Keratinocyte (primary cell): ENCODE measurements around the gene TLR6. TPM values are rescaled to one million over a fixed set of nuclear protein-coding genes. Genes with fewer than 3 reads are reported as not detected.

Experiments used
- DNase-seq: peaks from one replicate; pipeline ENCODE4 v3.0.0-alpha.2; 2011; ENCODE audit warnings: low read depth, missing footprints, low spot score
- FAIRE-seq: peaks from 2 replicates; lab custom pipeline; 2011; peaks lifted over from hg19 to GRCh38; lab: Jason Lieb, UNC
- H2AFZ ChIP-seq: 2 replicates; pipeline ENCODE4 v1.6.0; 2012; ENCODE audit warnings: low read length, control low read depth, inconsistent platforms; ENCODE audit not compliant: control insufficient read depth
- H3K27ac ChIP-seq: 2 replicates; pipeline ENCODE4 v1.5.1; 2011; ENCODE audit warnings: low read length; ENCODE audit not compliant: control insufficient read depth, insufficient read depth
- H3K27me3 ChIP-seq: 3 replicates; pipeline ENCODE4 v1.6.0; 2011; ENCODE audit warnings: low read length; ENCODE audit not compliant: control insufficient read depth, insufficient read depth; ENCODE audit errors: extremely low read depth
- H3K36me3 ChIP-seq, 2 experiments: 2 replicates in 1 of 2; 3 replicates in 1 of 2; pipeline ENCODE4 v1.5.1; 2011; ENCODE audit warnings: low read length in 2 of 2, mild to moderate bottlenecking in 1 of 2; ENCODE audit not compliant: control insufficient read depth in 2 of 2, insufficient read depth in 2 of 2; ENCODE audit errors: extremely low read depth in 1 of 2
- H3K4me1 ChIP-seq: 3 replicates; pipeline ENCODE4 v1.5.1; 2011; ENCODE audit warnings: low read length; ENCODE audit not compliant: control insufficient read depth, insufficient read depth; ENCODE audit errors: extremely low read depth
- H3K4me2 ChIP-seq: 3 replicates; pipeline ENCODE4 v1.6.0; 2011; ENCODE audit warnings: low read depth, low read length; ENCODE audit not compliant: control insufficient read depth, insufficient read depth; ENCODE audit errors: extremely low read depth
- H3K4me3 ChIP-seq, 3 experiments: fragments of 200-600 bp in 1 of 3; sonication (generic) in 1 of 3; 2 replicates in 2 of 3; 3 replicates in 1 of 3; pipeline ENCODE4 v1.5.1; 2011 to 2016; ENCODE audit warnings: low read length in 3 of 3, mild to moderate bottlenecking in 3 of 3, control low read depth in 2 of 3, inconsistent platforms in 1 of 3, low read depth in 1 of 3, mixed read lengths in 1 of 3, mixed run types in 1 of 3, moderate library complexity in 1 of 3; ENCODE audit not compliant: control insufficient read depth in 2 of 3, insufficient read depth in 2 of 3; ENCODE audit errors: extremely low read depth in 1 of 3
- H3K79me2 ChIP-seq: 2 replicates; pipeline ENCODE4 v1.6.0; 2012; ENCODE audit warnings: low read length; ENCODE audit not compliant: control insufficient read depth, insufficient read depth
- H3K9ac ChIP-seq: 3 replicates; pipeline ENCODE4 v1.6.0; 2011; ENCODE audit warnings: low read length; ENCODE audit not compliant: control insufficient read depth, insufficient read depth; ENCODE audit errors: extremely low read depth
- H3K9me1 ChIP-seq: 3 replicates; pipeline ENCODE4 v1.6.0; 2011; ENCODE audit warnings: low read length; ENCODE audit not compliant: control insufficient read depth, insufficient read depth; ENCODE audit errors: extremely low read depth
- H3K9me3 ChIP-seq: 2 replicates; pipeline ENCODE4 v1.5.1; 2012; ENCODE audit warnings: low read depth, low read length; ENCODE audit not compliant: control insufficient read depth
- H4K20me1 ChIP-seq: 3 replicates; pipeline ENCODE4 v1.6.0; 2011; ENCODE audit warnings: low read length; ENCODE audit not compliant: control insufficient read depth, insufficient read depth; ENCODE audit errors: extremely low read depth
- EZH2 ChIP-seq: IDR thresholded peaks from one replicate; pipeline ENCODE4 v1.6.1; 2012; ENCODE audit warnings: inconsistent platforms, mild to moderate bottlenecking, low read length, moderate library complexity
- dilution Hi-C: fragments of 300-500 bp; cut with MboI; formaldehyde crosslinking; loops from one replicate; pipeline ENCODE4 v1.7.0; 2020; ENCODE audit warnings: low sequenced_read_pairs; ENCODE audit not compliant: extremely low pct_ligation_motif_present
- polyA plus RNA-seq, 5 experiments: library from polyadenylated mRNA; depleted of rRNA in 3 of 5; stranded (reverse) in 3 of 5; stranded (forward) in 1 of 5; unstranded in 1 of 5; fragments of >200 nt; gene quantifications; 1 replicate in 1 of 5; 2 replicates in 3 of 5; 3 replicates in 1 of 5; pipeline versions ENCODE4 v1.2.1 to v1.2.3, GENCODE V29; 2011 to 2012; ENCODE audit warnings: missing spikeins in 2 of 5, low read depth in 1 of 5, low replicate concordance in 1 of 5
- TF ChIP-seq, protein P1 (sequence below), 3 experiments: IDR thresholded peaks in 1 of 3; conservative IDR thresholded peaks in 1 of 3; optimal IDR thresholded peaks in 1 of 3; 2 replicates in 2 of 3; 3 replicates in 1 of 3; pipeline versions ENCODE3 to v1.5.1; 2011; ENCODE audit warnings: low read length in 3 of 3, mild to moderate bottlenecking in 3 of 3, moderate library complexity in 2 of 3, control low read depth in 1 of 3, inconsistent platforms in 1 of 3; ENCODE audit not compliant: insufficient read depth in 2 of 3; ENCODE audit errors: extremely low read depth in 1 of 3

TLR6 gene
- polyA plus RNA-seq, 1 donor (not counting 4 experiments of a cell fraction or from before 2014, with no cell fraction given) = 1.3 TPM

DNA sequence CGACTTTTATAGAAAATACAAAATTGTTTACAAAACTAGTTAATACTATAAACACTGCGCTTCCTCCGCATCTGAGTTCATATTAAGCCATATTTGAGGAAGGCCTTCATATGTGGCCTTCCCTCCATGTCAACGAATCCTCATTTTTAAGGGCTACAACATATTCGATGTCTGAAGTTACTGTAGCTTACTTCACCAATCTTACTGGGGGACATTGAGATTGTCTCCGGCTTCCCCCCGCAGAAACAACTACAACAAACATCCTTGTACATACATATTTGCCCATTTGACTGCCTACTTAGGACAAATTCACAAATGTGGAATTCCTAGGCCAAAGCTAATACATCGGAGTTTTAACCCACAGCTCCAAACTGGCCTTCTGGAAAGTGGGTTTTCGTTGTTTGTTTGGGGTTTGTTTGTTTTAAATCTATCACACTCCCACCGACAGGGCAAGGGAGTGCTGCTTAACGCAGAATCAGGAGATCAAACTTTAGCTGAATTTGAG lies 10.4 kb upstream of the TLR6 start:
- H2AFZ ChIP-seq = peak overlapping the region; percentile 90
- H3K36me3 ChIP-seq = peaks cover 2 to 11% of the 10 kb centered on the region in 2 experiments
- no peaks in the 10 kb centered on the region for H4K20me1 ChIP-seq
- TF ChIP-seq, protein P1, sequence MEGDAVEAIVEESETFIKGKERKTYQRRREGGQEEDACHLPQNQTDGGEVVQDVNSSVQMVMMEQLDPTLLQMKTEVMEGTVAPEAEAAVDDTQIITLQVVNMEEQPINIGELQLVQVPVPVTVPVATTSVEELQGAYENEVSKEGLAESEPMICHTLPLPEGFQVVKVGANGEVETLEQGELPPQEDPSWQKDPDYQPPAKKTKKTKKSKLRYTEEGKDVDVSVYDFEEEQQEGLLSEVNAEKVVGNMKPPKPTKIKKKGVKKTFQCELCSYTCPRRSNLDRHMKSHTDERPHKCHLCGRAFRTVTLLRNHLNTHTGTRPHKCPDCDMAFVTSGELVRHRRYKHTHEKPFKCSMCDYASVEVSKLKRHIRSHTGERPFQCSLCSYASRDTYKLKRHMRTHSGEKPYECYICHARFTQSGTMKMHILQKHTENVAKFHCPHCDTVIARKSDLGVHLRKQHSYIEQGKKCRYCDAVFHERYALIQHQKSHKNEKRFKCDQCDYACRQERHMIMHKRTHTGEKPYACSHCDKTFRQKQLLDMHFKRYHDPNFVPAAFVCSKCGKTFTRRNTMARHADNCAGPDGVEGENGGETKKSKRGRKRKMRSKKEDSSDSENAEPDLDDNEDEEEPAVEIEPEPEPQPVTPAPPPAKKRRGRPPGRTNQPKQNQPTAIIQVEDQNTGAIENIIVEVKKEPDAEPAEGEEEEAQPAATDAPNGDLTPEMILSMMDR (optimal IDR thresholded peaks at IDR 0.05 in 1 of 3, IDR thresholded peaks at IDR 0.05 in 1 of 3, conservative IDR thresholded peaks at IDR 0.05 in 1 of 3; ENCODE audit: extremely low read depth in 1 of 3, insufficient read depth in 2 of 3, low read length in 3 of 3) = no peak
- no peak for TF ChIP-seq EZH2
- FAIRE-seq (peak; percentile 44), DNase-seq (no peak)
- H3K9ac ChIP-seq = peak overlapping the region; percentile 91
- peak overlapping the region; percentile 68 for H3K27ac ChIP-seq
- H3K79me2 ChIP-seq = peaks cover 7% of the 10 kb centered on the region
- no peaks in the 10 kb centered on the region for H3K9me1 ChIP-seq
- H3K9me3 ChIP-seq = no peaks in the 10 kb centered on the region
- peak overlapping the region; percentile 88 for H3K4me2 ChIP-seq
- no peaks in the 10 kb centered on the region for H3K27me3 ChIP-seq
- peaks cover 12% of the 10 kb centered on the region for H3K4me1 ChIP-seq
- dilution Hi-C loops = no loop called here
- peak overlapping the region; percentile 58 to 75 (median 75) for H3K4me3 ChIP-seq

DNA sequence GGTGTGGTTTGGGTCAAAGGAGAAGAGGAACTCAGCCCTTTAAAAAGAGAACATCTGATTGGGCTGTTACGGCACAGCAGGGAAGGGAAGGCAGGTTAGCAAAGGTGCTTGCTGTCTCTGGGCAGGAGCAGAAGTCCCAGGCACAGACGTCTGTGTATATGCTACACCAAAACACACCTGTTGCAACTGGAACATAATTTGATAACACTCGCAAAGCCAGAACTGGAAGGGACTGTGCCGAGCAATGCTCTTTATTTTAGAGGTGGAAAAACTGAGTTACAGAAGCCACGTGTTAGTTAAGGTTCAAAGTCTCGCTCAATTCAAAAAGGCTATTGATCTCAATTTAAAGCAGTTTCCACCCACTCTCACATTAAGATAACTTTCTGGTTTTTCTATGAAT lies 8.8 kb upstream of the TLR6 start:
- peak overlapping the region; percentile 54 for H2AFZ ChIP-seq
- H3K27me3 ChIP-seq = no peaks in the 10 kb centered on the region
- H3K79me2 ChIP-seq = peaks cover 7% of the 10 kb centered on the region
- no peak for FAIRE-seq
- H3K4me1 ChIP-seq = peaks cover 12% of the 10 kb centered on the region
- no peak for DNase-seq
- TF ChIP-seq EZH2 = no peak
- TF ChIP-seq, protein P1 (optimal IDR thresholded peaks at IDR 0.05 in 1 of 3, IDR thresholded peaks at IDR 0.05 in 1 of 3, conservative IDR thresholded peaks at IDR 0.05 in 1 of 3; ENCODE audit: extremely low read depth in 1 of 3, insufficient read depth in 2 of 3, low read length in 3 of 3) = no peak
- H3K9me3 ChIP-seq = no peaks in the 10 kb centered on the region
- no peaks in the 10 kb centered on the region for H3K9me1 ChIP-seq
- no peak overlapping the region for H3K9ac ChIP-seq
- H3K27ac ChIP-seq = no peak overlapping the region
- H4K20me1 ChIP-seq = no peaks in the 10 kb centered on the region
- H3K4me2 ChIP-seq = no peak overlapping the region
- dilution Hi-C loops = no loop called here
- no peak overlapping the region for H3K4me3 ChIP-seq
- peaks cover 0 to 7% of the 10 kb centered on the region in 2 experiments for H3K36me3 ChIP-seq
